ENCODE results near the gene ZNF805. TPM values are rescaled to one million over a fixed set of nuclear protein-coding genes. Genes with fewer than 3 reads are reported as not detected.
"Not testable (repeated sequence)": the region's sequence is repeated elsewhere in the genome, so short reads cannot be mapped to it uniquely, and the experiment has no call there.

ZNF805 gene
- total RNA-seq, 1 donor, result 78.5 TPM

DNA sequence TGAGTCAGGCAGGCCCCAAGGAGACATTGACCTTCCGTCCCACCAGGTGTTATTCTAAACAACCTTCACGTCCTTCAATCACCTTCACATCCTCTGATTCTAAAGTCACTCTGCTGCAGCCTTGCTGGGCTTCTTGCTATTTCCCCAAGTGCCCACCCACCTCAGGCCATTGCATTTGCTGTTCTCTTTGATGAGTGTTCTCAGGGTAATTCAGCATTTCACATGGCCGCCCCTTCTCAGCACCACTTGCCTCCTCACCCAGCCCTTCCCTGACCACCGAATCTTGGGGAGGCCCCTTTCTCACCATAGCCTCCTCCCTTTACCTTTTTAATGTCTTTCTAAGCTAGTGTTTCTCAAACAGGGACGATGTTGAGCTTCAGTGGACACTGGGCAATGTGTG is 4.6 kb downstream of the ZNF805 start:
- Histone ChIP-seq H3K4me1 (ENCODE audit: insufficient read depth, low read length) (peaks cover 18% of the 10 kb centered on the region), H3K9me3 (ENCODE audit: low read depth, low read length) (no peaks in the 10 kb centered on the region), H3K4me3 (ENCODE audit: low read length) (no peak overlapping the region), H3K27me3 (ENCODE audit: insufficient read depth, low read length) (no peaks in the 10 kb centered on the region)

DNA sequence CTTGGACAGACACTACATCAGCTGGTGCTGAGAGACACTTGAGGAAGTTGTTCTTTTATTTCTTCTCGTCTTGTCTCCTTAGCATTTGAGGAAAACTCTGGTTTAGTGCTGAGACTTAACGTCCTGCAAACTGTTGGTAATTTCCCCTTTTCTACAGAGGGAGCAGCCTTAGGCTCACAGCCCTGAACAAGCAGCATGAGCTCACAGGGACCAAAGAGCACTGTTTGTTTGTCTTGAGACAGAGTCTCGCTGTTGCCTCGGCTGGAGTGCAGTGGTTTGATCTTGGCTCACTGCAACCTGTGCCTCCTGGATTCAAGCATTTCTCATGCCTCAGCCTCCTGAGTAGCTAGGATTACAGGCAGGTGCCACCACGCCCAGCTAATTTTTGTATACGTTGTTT is 5.5 kb downstream of the ZNF805 start:
- no peaks in the 10 kb centered on the region for H3K9me3 ChIP-seq (ENCODE audit: low read depth, low read length)
- H3K4me3 ChIP-seq (ENCODE audit: low read length), result no peak overlapping the region
- H3K27me3 ChIP-seq (ENCODE audit: insufficient read depth, low read length), result no peaks in the 10 kb centered on the region
- peaks cover 16% of the 10 kb centered on the region for H3K4me1 ChIP-seq (ENCODE audit: insufficient read depth, low read length)

DNA sequence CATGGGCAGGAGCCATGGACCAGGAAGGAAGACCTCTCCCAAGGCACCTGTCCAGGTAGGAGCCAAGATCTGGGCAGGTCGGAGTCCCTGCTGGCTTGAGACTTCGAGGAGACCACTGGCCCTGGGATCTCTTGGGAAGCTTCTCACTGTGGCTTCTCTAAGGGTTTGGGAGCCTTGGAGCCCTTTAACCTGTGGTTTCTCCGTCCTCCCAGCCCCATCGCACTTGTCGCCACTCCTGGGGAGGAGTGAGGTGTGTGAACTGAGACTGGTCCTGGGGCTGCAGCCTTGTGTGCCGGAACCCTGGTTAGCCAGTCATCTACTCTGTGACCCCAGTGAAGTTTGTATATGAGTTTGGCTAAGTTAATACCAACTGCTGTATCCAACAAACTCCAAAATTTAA is 8.2 kb downstream of the ZNF805 start:
- Histone ChIP-seq H3K4me1 (ENCODE audit: insufficient read depth, low read length) (no peaks in the 10 kb centered on the region), H3K27me3 (ENCODE audit: insufficient read depth, low read length) (no peaks in the 10 kb centered on the region), H3K4me3 (ENCODE audit: low read length) (no peak overlapping the region), H3K9me3 (ENCODE audit: low read depth, low read length) (no peaks in the 10 kb centered on the region)

DNA sequence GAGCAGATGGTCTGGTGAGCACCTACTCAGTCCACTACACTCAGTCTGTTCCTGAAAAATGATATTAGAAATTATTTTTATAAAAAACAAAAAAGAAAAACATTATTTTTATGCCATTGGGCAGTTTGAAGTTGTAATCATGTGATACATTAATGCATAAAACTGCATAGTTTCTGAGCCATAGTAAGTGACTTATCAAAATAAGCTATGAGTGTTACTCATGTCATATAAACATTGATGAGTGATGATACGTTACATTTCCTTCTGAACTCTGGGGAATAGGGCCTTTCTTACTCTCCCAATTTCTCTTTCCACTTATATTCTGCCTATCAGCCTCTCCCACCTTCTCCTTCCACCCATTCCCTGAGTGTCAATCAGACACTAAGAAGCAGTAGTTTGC is 8.9 kb downstream of the ZNF805 start:
- no peak overlapping the region for H3K4me3 ChIP-seq (ENCODE audit: low read length)
- H3K27me3 ChIP-seq (ENCODE audit: insufficient read depth, low read length), result no peaks in the 10 kb centered on the region
- no peaks in the 10 kb centered on the region for H3K9me3 ChIP-seq (ENCODE audit: low read depth, low read length)
- H3K4me1 ChIP-seq (ENCODE audit: insufficient read depth, low read length), result no peaks in the 10 kb centered on the region

DNA sequence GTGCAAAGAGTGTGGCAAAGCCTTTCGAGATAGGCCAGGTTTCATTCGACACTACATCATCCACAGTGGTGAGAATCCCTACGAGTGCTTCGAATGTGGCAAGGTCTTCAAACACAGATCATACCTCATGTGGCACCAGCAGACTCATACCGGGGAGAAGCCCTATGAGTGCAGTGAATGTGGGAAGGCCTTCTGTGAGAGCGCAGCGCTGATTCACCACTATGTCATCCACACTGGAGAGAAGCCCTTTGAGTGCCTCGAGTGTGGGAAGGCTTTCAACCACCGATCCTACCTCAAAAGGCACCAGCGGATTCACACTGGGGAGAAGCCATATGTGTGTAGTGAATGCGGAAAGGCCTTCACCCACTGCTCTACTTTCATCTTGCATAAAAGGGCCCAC is 13.3 kb downstream of the ZNF805 start:
- not testable (repeated sequence) for H3K4me1 ChIP-seq (ENCODE audit: insufficient read depth, low read length); H3K4me3 ChIP-seq (ENCODE audit: low read length); H3K27me3 ChIP-seq (ENCODE audit: insufficient read depth, low read length); H3K9me3 ChIP-seq (ENCODE audit: low read depth, low read length)

DNA sequence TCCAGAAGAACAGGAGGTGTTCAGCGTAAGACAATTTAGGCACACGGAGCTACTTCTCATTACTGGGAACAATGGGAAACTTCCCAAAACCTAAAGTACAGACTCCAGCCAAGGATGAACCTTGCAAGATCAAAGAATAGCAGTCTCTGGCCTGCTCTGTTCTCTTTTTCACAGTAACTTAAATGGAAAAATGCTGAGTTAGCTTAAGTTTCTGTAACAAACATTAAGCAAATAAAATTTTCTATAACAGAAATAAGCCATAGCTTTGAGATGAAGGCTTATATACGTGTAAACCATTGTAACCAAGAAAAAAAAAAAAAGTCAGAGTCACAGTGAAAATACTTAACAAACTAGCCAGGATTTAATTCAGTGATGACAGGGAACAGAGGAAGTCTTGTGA is 21.6 kb downstream of the ZNF805 start:
- H3K4me1 ChIP-seq (ENCODE audit: insufficient read depth, low read length), result no peaks in the 10 kb centered on the region
- no peaks in the 10 kb centered on the region for H3K9me3 ChIP-seq (ENCODE audit: low read depth, low read length)
- H3K27me3 ChIP-seq (ENCODE audit: insufficient read depth, low read length), result no peaks in the 10 kb centered on the region
- H3K4me3 ChIP-seq (ENCODE audit: low read length), result no peak overlapping the region

DNA sequence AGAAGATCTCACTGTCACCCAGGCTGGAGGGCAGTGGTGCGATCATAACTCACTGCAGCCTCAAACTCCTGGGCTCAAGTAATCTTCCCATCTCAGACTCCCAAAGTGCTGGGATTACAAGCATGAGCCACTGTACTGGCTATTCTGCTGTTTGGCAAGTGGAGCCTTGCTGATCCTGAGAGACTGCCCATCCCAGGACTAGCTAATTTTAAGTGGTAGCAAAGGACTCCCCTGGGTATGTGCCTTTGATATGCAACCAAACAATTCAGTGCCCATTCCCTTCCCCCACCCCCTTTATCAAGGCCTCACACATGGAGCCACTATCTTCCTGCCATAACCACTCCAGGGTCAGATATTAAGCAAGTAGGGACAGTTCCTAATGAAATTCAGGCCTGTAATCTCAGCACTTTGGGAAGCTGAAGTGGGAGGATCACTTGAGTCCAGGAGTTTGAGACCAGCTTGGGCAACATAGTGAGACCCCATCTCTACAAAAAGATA is 22.9 kb downstream of the ZNF805 start:
- Histone ChIP-seq H3K4me1 (ENCODE audit: insufficient read depth, low read length) (no peaks in the 10 kb centered on the region), H3K27me3 (ENCODE audit: insufficient read depth, low read length) (no peaks in the 10 kb centered on the region), H3K9me3 (ENCODE audit: low read depth, low read length) (no peaks in the 10 kb centered on the region), H3K4me3 (ENCODE audit: low read length) (no peak overlapping the region)

DNA sequence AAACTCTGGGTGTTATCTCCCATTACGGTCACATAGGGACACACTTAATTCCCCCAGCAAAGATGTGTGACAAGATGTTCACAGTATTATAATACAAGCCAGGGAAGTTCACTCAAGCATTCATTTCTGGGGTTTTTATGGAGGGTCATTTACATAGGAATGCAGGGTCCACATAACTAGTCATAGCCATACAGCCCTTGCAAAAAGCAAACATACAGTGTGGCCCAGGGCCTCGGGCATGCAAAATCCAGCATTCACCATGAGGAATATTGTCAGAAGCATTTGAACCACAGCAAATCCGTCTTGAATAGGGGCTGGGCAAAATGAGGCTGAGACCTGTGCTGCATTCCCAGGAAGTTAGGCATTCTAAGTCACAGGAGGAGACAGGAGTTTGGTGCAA is 26.9 kb downstream of the ZNF805 start:
- Histone ChIP-seq H3K4me3 (ENCODE audit: low read length) (no peak overlapping the region), H3K27me3 (ENCODE audit: insufficient read depth, low read length) (no peaks in the 10 kb centered on the region), H3K9me3 (ENCODE audit: low read depth, low read length) (no peaks in the 10 kb centered on the region), H3K4me1 (ENCODE audit: insufficient read depth, low read length) (no peaks in the 10 kb centered on the region)

DNA sequence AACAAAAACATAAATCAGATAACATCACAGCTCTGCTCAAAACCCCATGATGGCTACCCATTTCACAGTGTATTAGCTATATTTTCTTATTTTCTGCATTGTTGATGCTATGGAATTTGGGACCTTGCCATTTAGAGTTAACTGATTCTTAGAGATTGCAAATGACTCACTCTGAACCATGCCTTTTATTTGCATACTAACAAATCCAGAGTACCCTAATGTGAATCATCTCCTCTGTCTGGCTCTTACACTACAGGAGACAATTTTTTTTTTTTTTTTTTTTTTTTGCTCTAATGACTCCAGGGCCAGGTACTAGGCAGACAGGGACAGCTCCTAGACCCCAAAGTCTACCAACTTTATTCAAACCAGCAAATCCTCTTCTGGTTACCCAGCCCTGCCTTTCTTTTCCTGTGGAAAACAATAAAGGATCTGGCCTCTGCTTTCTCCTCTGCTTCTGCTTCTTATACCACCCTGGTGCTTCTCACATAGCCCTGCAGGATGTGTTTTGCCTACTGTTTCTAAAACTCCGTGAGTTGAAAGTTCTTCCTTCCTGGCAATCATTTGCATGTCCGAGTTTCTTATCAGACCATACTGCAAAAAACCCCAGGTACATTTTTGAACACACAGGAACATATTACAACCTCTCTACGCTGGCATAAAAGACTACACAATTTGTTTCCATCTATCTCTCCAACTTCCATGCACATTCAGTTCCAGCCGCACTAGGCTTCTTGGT is 29.3 kb downstream of the ZNF805 start:
- Histone ChIP-seq H3K4me1 (ENCODE audit: insufficient read depth, low read length) (no peaks in the 10 kb centered on the region), H3K4me3 (ENCODE audit: low read length) (no peak overlapping the region), H3K9me3 (ENCODE audit: low read depth, low read length) (no peaks in the 10 kb centered on the region), H3K27me3 (ENCODE audit: insufficient read depth, low read length) (no peaks in the 10 kb centered on the region)

DNA sequence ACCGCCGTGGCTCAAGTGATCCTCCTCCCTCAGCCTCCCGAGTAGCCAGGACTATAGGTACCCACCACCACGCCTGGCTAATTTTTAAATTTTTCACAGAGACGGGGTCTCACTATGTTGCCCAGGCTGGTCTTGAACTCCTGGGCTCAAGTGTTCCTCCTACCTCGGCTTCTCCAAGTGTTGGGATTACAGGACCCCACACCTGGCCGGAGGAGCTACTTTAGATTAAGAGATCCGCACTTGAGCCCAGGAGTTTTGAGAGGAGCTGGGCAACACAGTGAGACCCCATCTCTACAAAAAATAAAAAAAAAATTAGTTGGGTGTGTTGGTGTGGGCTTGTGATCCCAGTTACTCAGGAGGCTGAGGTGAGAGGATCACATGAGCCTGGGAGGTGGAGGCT is 30.8 kb downstream of the ZNF805 start:
- no peaks in the 10 kb centered on the region for H3K4me1 ChIP-seq (ENCODE audit: insufficient read depth, low read length)
- H3K4me3 ChIP-seq (ENCODE audit: low read length), result no peak overlapping the region
- no peaks in the 10 kb centered on the region for H3K9me3 ChIP-seq (ENCODE audit: low read depth, low read length)
- no peaks in the 10 kb centered on the region for H3K27me3 ChIP-seq (ENCODE audit: insufficient read depth, low read length)

DNA sequence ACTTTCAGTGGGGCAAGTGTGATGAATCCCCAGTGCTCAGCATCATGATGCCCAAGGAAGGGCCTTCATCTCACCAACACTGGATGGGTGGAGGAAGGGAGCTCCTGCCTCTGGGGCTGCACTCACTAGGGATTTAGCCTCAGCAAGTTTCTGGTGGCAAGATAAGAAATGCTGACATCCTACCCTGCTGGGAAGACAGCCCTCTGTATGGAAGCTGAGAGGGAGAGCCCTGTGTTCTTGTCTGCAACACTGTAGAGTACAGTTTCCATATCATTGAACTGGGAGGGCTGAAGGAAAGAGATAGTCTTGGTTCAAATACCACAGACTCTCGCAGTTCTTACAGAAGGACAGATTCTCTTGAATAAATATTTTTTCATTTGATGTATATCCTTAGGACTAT is 32.6 kb downstream of the ZNF805 start:
- Histone ChIP-seq H3K9me3 (ENCODE audit: low read depth, low read length) (no peaks in the 10 kb centered on the region), H3K27me3 (ENCODE audit: insufficient read depth, low read length) (no peaks in the 10 kb centered on the region), H3K4me3 (ENCODE audit: low read length) (no peak overlapping the region), H3K4me1 (ENCODE audit: insufficient read depth, low read length) (no peaks in the 10 kb centered on the region)

DNA sequence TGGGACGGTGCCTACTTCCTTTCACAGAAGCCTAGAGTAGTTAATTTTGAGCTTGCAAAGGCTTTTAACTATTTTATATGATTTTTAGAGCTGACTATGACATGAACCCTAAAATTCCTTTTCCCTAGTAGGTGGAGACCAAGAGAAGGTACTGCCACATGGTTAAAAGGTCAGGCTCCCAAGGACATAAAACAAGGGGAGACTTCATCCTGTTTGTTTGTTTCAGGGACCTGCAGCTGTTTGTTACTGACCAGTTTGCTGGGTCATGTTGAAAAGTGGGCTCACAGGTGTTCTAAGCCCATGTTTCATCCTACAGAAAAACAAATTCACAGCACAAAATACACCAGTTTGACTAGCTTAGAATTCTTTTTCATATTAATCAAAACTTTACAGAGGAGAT is 36.0 kb downstream of the ZNF805 start:
- Histone ChIP-seq H3K4me3 (ENCODE audit: low read length) (no peak overlapping the region), H3K9me3 (ENCODE audit: low read depth, low read length) (no peaks in the 10 kb centered on the region), H3K4me1 (ENCODE audit: insufficient read depth, low read length) (peaks cover 13% of the 10 kb centered on the region), H3K27me3 (ENCODE audit: insufficient read depth, low read length) (no peaks in the 10 kb centered on the region)

DNA sequence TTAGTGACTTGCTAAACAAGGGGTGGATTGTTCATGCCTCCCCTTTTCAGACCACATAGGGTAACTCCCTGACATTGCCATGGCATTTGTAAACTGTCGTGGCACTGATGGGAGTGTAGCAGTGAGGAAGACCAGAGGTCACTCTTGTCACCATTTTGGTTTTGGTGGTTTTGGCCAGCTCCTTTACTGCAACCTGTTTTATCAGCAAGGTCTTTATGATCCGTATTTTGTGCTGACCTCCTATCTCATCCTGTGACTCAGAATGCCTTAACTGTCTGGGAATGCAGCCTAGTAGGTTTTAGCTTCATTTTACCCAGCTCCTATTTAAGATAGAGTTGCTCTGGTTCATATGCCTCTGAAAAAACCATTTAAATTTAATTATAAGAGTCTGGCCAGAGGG is 38.0 kb downstream of the ZNF805 start:
- not testable (repeated sequence) for H3K4me3 ChIP-seq (ENCODE audit: low read length); H3K9me3 ChIP-seq (ENCODE audit: low read depth, low read length); H3K27me3 ChIP-seq (ENCODE audit: insufficient read depth, low read length)
- H3K4me1 ChIP-seq (ENCODE audit: insufficient read depth, low read length), result peaks cover 29% of the 10 kb centered on the region

DNA sequence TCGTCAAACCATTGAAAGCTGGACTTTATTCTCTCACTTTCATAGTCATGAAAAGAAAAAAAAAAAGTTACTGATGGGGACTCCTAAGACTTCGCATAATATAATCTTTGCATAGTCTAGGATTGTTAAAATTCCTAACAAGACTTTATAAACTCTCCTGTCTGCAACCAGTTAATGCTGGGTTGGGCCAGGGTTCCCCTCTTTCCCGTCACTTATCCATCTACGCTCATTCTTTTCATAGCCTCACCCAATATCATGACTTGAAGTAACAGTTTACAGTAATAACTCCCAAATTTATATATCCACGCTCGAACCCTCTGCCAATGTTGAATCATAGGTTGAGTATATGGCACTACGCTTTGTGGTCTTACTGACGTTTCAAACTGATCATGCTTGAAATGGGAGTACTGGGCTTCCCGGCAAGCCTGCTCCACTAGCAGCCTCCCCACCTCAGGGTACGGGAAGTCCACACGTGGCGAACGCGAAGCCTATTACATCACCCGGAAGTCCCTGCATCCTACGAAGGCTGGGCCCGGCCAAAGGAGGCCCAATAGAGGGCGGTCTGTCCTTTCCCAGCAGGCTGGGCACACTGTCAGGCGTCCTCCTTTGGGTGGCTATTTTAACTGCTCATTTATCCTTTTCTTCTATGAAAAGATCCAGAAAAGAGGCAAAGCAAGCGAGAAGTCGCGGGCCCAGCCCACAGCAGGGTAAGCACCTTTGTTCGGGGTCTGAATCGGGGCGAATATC is 39.2 kb downstream of the ZNF805 start:
- H3K9me3 ChIP-seq (ENCODE audit: low read depth, low read length), result no peaks in the 10 kb centered on the region
- peak overlapping the region; percentile 69 for H3K4me3 ChIP-seq (ENCODE audit: low read length)
- peaks cover 29% of the 10 kb centered on the region for H3K4me1 ChIP-seq (ENCODE audit: insufficient read depth, low read length)
- H3K27me3 ChIP-seq (ENCODE audit: insufficient read depth, low read length), result no peaks in the 10 kb centered on the region

DNA sequence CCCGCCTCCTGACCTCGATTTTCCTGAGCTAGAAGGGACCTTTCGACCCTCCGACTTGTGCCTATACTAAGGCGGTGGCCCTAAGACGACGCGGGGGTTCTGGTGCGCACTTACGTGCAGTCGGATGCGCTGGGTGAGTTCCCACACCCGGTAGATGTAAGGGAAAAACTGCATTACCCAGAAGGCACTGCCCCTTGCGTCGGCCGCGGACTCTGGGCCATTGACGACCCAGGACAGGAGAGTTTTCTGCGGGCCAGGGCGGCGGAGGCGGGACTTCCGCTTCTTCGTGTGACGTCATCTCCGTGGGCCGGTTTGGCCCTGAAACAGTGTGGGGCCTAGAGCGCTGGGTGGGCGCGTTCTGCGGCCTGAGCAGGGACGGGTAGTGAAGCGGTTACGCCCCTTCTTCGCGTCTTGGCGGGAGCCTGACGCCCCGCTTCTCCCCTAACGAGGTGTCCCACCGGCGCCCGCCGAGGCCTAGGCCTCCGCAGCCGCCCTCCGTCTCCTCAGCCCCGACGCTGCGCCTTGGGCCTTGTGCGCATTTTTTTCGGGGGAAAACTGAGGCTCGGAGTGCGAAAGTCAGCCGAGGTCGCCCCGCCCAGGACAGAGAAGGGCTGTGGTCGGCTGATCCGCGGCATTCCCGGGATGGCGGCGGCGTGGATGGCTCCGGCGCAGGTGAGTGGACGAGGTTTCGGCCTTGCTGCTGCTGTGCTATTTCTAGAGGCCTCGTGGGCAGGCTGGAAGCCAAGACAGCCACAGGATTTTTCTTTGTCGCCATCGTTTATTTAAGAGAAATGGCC is 39.9 kb downstream of the ZNF805 start, which contains the start of gene ZNF460:
TSS of gene ZNF460 (plus strand) at position 321 of the 797 bp plus-strand sequence. CDS start at position 643, 322 bp downstream.
- Histone ChIP-seq H3K4me1 (ENCODE audit: insufficient read depth, low read length) (peaks cover 29% of the 10 kb centered on the region), H3K4me3 (ENCODE audit: low read length) (peak within 1 kb of the TSS; percentile 69), H3K27me3 (ENCODE audit: insufficient read depth, low read length) (no peaks in the 10 kb centered on the region), H3K9me3 (ENCODE audit: low read depth, low read length) (no peaks in the 10 kb centered on the region)
